Measurements from ENCODE around the gene SBF1. TPM values are rescaled to one million over a fixed set of nuclear protein-coding genes. Genes with fewer than 3 reads are reported as not detected.

SBF1 gene
- total and polyA plus RNA-seq, 2 of the 13 experiments (the other 11 are each of a cell fraction or from before 2014, with no cell fraction given): 31.7 to 40.9 TPM

DNA sequence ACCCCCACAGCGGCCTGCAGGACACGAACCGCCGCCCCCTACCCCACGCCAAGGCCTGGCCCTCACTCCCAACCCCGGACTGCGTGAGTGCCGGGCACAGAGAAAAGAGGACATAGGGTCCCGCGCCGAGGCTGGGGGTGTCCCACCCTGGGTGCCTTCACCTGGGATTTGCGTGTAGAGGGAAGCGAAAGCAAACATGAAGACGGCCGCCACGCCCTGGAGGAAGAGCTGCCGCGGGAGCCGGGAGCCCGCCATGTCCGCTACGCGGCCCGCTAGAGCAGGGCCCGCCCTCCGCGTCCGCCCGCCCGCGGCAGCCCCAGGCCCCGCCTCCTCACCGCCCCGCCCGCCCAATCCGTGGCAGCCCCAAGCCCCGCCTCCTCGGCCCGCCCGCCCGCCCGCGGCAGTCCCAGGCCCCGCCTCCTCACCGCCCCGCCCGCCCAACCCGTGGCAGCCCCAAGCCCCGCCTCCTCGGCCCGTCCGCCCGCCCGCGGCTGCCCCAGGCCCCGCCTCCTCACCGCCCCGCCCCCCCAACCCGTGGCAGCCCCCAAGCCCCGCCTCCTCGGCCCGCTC lies 32.7 kb upstream of the SBF1 start, which contains the start of gene LMF2 (continued):
- TF ChIP-seq, protein P1, sequence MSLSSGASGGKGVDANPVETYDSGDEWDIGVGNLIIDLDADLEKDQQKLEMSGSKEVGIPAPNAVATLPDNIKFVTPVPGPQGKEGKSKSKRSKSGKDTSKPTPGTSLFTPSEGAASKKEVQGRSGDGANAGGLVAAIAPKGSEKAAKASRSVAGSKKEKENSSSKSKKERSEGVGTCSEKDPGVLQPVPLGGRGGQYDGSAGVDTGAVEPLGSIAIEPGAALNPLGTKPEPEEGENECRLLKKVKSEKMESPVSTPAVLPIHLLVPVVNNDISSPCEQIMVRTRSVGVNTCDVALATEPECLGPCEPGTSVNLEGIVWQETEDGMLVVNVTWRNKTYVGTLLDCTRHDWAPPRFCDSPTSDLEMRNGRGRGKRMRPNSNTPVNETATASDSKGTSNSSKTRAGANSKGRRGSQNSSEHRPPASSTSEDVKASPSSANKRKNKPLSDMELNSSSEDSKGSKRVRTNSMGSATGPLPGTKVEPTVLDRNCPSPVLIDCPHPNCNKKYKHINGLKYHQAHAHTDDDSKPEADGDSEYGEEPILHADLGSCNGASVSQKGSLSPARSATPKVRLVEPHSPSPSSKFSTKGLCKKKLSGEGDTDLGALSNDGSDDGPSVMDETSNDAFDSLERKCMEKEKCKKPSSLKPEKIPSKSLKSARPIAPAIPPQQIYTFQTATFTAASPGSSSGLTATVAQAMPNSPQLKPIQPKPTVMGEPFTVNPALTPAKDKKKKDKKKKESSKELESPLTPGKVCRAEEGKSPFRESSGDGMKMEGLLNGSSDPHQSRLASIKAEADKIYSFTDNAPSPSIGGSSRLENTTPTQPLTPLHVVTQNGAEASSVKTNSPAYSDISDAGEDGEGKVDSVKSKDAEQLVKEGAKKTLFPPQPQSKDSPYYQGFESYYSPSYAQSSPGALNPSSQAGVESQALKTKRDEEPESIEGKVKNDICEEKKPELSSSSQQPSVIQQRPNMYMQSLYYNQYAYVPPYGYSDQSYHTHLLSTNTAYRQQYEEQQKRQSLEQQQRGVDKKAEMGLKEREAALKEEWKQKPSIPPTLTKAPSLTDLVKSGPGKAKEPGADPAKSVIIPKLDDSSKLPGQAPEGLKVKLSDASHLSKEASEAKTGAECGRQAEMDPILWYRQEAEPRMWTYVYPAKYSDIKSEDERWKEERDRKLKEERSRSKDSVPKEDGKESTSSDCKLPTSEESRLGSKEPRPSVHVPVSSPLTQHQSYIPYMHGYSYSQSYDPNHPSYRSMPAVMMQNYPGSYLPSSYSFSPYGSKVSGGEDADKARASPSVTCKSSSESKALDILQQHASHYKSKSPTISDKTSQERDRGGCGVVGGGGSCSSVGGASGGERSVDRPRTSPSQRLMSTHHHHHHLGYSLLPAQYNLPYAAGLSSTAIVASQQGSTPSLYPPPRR (CRISPR knock-in tag; IDR thresholded peaks at IDR 0.05; ENCODE audit: borderline replicate concordance): no peak
- TF ChIP-seq NR2C2 (CRISPR knock-in tag; IDR thresholded peaks at IDR 0.05; ENCODE audit: borderline replicate concordance): 0 out of 2 replicates have a peak, but pooled peaks have one; percentile 1
- TF ChIP-seq, protein P2, sequence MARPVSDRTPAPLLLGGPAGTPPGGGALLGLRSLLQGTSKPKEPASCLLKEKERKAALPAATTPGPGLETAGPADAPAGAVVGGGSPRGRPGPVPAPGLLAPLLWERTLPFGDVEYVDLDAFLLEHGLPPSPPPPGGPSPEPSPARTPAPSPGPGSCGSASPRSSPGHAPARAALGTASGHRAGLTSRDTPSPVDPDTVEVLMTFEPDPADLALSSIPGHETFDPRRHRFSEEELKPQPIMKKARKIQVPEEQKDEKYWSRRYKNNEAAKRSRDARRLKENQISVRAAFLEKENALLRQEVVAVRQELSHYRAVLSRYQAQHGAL (CRISPR knock-in tag; IDR thresholded peaks at IDR 0.05; ENCODE audit: not compliant biosample characterization): no peak
- no peak for TF ChIP-seq MAF1 (CRISPR knock-in tag; IDR thresholded peaks at IDR 0.05; ENCODE audit: borderline replicate concordance)
- TF ChIP-seq ZNF17 (CRISPR knock-in tag; IDR thresholded peaks at IDR 0.05): no peak
- no peak for TF ChIP-seq ZNF317 (CRISPR knock-in tag; IDR thresholded peaks at IDR 0.05)
- TF ChIP-seq, protein P3, sequence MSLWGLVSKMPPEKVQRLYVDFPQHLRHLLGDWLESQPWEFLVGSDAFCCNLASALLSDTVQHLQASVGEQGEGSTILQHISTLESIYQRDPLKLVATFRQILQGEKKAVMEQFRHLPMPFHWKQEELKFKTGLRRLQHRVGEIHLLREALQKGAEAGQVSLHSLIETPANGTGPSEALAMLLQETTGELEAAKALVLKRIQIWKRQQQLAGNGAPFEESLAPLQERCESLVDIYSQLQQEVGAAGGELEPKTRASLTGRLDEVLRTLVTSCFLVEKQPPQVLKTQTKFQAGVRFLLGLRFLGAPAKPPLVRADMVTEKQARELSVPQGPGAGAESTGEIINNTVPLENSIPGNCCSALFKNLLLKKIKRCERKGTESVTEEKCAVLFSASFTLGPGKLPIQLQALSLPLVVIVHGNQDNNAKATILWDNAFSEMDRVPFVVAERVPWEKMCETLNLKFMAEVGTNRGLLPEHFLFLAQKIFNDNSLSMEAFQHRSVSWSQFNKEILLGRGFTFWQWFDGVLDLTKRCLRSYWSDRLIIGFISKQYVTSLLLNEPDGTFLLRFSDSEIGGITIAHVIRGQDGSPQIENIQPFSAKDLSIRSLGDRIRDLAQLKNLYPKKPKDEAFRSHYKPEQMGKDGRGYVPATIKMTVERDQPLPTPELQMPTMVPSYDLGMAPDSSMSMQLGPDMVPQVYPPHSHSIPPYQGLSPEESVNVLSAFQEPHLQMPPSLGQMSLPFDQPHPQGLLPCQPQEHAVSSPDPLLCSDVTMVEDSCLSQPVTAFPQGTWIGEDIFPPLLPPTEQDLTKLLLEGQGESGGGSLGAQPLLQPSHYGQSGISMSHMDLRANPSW (CRISPR knock-in tag; IDR thresholded peaks at IDR 0.05; ENCODE audit: borderline replicate concordance): no peak
- TF ChIP-seq TP53 (CRISPR knock-in tag; conservative IDR thresholded peaks at IDR 0.05): no peak
- TF ChIP-seq ZNF775 (CRISPR knock-in tag; IDR thresholded peaks at IDR 0.05; ENCODE audit: borderline replicate concordance): no peak
- TF ChIP-seq ZNF136 (CRISPR knock-in tag; IDR thresholded peaks at IDR 0.05; ENCODE audit: low read depth): no peak
- TF ChIP-seq, protein P4, sequence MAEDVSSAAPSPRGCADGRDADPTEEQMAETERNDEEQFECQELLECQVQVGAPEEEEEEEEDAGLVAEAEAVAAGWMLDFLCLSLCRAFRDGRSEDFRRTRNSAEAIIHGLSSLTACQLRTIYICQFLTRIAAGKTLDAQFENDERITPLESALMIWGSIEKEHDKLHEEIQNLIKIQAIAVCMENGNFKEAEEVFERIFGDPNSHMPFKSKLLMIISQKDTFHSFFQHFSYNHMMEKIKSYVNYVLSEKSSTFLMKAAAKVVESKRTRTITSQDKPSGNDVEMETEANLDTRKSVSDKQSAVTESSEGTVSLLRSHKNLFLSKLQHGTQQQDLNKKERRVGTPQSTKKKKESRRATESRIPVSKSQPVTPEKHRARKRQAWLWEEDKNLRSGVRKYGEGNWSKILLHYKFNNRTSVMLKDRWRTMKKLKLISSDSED (CRISPR knock-in tag; IDR thresholded peaks at IDR 0.05): no peak
- TF ChIP-seq RNF2 (conservative IDR thresholded peaks at IDR 0.05; ENCODE audit: low read depth): no peak
- TF ChIP-seq ZNF768 (CRISPR knock-in tag; IDR thresholded peaks at IDR 0.05): peak; percentile 62; the same call in 1 of the 2 replicates
- TF ChIP-seq MTF1 (CRISPR knock-in tag; IDR thresholded peaks at IDR 0.05): no peak
- TF ChIP-seq, protein P5, sequence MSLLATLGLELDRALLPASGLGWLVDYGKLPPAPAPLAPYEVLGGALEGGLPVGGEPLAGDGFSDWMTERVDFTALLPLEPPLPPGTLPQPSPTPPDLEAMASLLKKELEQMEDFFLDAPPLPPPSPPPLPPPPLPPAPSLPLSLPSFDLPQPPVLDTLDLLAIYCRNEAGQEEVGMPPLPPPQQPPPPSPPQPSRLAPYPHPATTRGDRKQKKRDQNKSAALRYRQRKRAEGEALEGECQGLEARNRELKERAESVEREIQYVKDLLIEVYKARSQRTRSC (CRISPR knock-in tag; IDR thresholded peaks at IDR 0.05; ENCODE audit: low read depth): no peak
- TF ChIP-seq, protein P6, sequence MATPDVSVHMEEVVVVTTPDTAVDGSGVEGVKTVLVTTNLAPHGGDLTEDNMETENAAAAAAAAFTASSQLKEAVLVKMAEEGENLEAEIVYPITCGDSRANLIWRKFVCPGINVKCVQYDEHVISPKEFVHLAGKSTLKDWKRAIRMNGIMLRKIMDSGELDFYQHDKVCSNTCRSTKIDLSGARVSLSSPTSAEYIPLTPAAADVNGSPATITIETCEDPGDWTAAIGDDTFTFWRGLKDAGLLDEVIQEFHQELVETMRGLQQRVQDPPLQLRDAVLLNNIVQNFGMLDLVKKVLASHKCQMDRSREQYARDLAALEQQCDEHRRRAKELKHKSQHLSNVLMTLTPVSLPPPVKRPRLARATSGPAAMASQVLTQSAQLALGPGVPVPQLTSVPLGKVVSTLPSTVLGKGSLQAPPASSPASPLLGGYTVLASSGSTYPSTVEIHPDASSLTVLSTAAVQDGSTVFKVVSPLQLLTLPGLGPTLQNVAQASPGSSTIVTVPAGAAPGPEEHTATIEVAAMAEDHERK (CRISPR knock-in tag; IDR thresholded peaks at IDR 0.05; ENCODE audit: low read depth): no peak
- peak; percentile 8; the same call in 1 of the 2 replicates for TF ChIP-seq ZSCAN21 (CRISPR knock-in tag; IDR thresholded peaks at IDR 0.05; ENCODE audit: borderline replicate concordance)

Measured in HepG2 (cell line).